ENCODE measurements around the gene TEC.
"Not testable (repeated sequence)": the region's sequence is repeated elsewhere in the genome, so short reads cannot be mapped to it uniquely, and the experiment has no call there.

The TEC gene

DNA sequence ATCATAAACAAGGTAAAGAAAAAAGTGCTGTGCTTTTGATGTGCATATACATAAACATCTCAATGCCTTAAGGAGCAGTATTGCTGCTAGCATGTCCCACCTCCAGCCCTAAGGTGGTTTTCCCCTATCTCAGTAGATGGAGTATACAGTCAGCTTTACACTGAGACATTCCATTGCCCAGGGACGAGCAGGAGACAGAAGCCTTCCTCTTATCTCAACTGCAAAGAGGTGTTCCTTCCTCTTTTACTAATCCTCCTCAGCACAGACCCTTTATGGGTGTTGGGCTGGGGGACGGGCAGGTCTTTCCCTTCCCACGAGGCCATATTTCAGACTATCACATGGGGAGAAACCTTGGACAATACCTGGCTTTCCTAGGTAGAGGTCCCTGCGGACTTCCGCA is 16.0 kb upstream of the TEC start:
- Mint-ChIP-seq H3K36me3 (peaks cover 20% of the 10 kb centered on the region), H3K9me3 (peaks cover 22% of the 10 kb centered on the region)
- H3K4me3 Mint-ChIP-seq, ATAC-seq, H3K27ac Mint-ChIP-seq, H3K4me1 Mint-ChIP-seq, H3K27me3 Mint-ChIP-seq: not testable (repeated sequence)

DNA sequence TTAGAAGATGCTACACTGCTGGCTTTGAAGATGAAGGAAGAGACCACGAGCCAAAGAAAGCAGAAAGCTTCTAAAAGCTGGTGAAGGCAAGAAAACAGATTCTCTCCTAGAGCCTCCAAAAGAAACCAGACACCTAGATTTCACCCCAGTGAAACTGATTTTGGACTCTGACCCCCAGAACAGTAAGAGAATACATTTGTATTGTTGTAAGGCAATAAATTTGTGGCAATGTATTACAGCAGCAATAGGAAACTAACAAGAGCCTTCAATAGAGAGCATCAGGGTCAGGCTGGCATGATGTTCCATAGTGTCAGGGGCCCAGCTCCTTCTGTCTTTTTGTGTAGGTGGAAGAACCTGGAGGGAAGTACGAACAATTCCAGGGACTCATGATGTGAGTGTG is 6.0 kb upstream of the TEC start:
- H3K27ac Mint-ChIP-seq = no peak overlapping the region
- peaks cover 2% of the 10 kb centered on the region for H3K9me3 Mint-ChIP-seq
- H3K4me1 Mint-ChIP-seq = peaks cover 6% of the 10 kb centered on the region
- H3K4me3 Mint-ChIP-seq = no peak overlapping the region
- H3K36me3 Mint-ChIP-seq = peaks cover 6% of the 10 kb centered on the region
- H3K27me3 Mint-ChIP-seq = no peaks in the 10 kb centered on the region
- no peak for ATAC-seq

DNA sequence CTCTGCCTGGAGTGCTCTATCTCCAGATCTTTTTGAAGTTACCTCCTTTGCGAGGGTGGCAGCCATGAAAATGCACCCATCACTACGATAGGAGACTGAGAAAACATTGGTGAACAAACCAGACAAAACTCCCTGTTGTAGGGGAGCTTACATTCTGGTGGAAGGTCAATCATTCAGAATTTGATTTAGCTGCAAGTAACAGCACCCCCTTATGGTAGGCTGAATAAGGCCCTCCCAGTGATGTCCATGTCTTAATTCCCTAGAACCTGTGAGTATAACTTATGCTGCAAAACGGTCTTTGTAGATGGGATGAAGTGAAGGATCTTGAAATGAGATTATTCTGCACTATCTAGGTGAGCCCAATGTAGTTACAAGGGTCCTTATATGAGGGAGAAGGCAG is 5.6 kb upstream of the TEC start:
- Mint-ChIP-seq H3K9me3 (no peaks in the 10 kb centered on the region), H3K4me3 (no peak overlapping the region), H3K27ac (no peak overlapping the region), H3K27me3 (no peaks in the 10 kb centered on the region), H3K4me1 (peaks cover 9% of the 10 kb centered on the region), H3K36me3 (peaks cover 6% of the 10 kb centered on the region)
- no peak for ATAC-seq

DNA sequence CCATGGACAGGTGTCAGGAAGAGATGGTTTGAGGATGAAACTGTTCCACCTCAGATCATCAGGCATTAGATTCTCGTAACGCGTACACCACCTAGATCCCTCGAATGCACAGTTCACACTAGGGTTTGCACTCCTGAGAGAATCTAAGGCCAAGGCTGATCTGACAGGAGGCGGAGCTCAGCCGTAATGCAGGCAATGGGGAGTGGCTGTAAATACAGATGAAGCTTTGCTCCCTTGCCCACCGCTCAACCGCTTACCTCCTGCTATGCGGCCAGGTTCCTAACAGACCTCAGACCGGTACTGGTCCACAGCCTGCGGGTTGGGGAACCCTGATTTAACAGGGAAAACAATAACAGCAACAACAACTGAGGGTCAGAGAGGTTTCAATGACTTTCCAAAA is 2.0 kb upstream of the TEC start:
- Mint-ChIP-seq H3K36me3 (no peaks in the 10 kb centered on the region), H3K4me1 (peaks cover 22% of the 10 kb centered on the region), H3K4me3 (no peak overlapping the region), H3K27me3 (no peaks in the 10 kb centered on the region), H3K9me3 (no peaks in the 10 kb centered on the region), H3K27ac (no peak overlapping the region)
- ATAC-seq = no peak

DNA sequence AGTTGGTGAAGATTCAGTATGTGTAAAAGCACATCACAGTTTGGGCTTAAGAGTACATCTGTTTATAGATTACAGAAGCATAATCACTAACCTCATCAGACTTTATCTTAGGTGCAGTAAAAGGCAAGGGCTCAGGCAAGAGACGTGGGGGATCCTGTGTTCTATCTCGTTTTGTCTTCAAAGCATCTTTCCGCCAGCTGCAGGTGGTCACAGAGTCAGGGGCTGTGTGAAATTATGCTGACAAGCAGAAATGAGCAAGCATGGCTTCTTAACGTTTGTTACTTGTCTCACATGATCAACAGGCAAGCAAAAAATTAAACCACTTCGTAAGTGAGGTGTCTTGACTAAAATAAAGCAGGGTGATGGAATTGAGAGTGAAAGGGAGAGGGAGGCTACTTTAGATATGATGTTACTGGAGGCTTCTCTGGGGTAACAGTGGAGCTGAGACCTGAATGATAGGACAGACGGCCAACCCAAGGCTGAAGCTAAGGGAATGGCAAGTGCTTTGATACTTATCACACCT is 1.4 kb upstream of the TEC start:
- Mint-ChIP-seq H3K27ac (peak overlapping the region; percentile 81), H3K9me3 (no peaks in the 10 kb centered on the region), H3K4me3 (no peak overlapping the region), H3K36me3 (no peaks in the 10 kb centered on the region), H3K4me1 (peaks cover 22% of the 10 kb centered on the region), H3K27me3 (no peaks in the 10 kb centered on the region)
- ATAC-seq = no peak

DNA sequence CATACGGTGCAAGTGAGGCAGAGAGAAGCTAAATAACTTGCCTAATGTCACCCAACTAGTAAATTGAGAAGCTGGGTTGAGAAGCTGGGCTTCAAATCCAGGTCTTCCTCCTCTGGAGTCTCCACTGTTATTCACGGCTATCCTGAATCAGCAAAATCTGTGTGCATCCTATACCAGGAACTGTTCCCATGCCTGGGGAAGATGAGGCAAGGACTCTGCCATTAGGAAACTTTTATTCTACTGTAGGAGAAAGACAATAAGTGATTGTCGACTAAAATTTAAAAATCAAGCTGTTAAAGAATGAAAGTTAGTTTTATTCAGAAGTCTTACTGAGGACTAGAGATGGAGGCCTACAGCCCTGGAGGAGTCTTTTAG is 872 bp upstream of the TEC start:
- Mint-ChIP-seq H3K27ac (peak overlapping the region; percentile 81), H3K4me3 (peak overlapping the region; percentile 91), H3K9me3 (no peaks in the 10 kb centered on the region), H3K36me3 (no peaks in the 10 kb centered on the region), H3K4me1 (peaks cover 22% of the 10 kb centered on the region), H3K27me3 (no peaks in the 10 kb centered on the region)
- no peak for ATAC-seq

DNA sequence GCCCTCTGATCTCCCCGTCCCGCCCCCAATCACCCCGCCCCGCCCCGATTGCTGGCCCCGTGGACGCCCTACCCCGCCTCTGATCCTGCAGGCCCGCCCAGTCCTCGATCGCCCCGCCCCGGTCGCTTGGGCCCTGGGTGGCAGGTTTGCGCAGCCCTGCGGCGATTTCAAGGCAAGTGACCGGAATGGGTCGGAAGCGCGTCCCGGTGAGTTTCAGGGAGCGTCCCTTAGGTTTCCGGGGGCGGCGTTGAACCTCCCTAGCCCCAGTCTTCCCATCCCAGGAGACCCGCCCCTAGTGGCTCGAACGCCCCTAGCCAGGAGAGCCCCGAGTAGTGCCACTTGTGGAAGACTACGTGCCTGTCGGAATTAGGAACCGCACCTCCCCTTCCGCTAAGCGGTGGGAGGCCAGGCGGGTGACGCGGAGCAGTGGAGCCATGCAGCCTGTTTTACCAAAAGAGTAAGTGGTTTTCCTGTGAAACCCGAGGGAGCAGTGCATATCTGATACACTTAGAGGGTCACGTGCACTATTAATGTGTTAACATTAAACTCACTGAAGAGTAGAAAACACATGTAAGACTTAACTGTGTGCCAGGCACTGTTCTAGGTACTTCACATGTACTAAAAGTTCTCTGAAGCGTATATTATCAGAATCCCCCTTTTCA is 354 bp upstream of the TEC start:
- H3K9me3 Mint-ChIP-seq = no peaks in the 10 kb centered on the region
- H3K27me3 Mint-ChIP-seq = no peaks in the 10 kb centered on the region
- H3K4me3 Mint-ChIP-seq = peak overlapping the region; percentile 91
- ATAC-seq = peak; percentile 96
- no peaks in the 10 kb centered on the region for H3K36me3 Mint-ChIP-seq
- H3K27ac Mint-ChIP-seq = peak overlapping the region; percentile 81
- peaks cover 24% of the 10 kb centered on the region for H3K4me1 Mint-ChIP-seq

DNA sequence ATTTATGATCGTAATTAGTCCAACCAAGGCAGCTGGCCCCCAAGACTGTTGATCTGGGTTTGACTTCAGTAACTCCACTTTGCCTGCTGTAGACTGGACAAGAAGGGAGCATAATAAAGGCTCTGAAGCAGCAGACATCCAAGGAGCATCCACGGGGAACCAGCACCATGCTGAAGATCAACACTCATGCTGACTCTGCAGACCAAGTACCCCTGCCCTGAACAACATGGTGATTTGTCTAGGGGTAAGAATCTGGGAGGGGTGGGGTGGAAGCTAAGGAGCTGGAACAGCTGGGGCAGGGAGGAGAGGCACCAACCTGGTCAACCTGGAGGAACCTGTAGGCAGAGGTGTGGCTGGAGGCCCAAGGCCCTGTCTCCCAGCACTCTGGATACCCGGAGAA is 2.1 kb downstream of the TEC start:
- Mint-ChIP-seq H3K27me3 (no peaks in the 10 kb centered on the region), H3K36me3 (peaks cover 12% of the 10 kb centered on the region), H3K4me3 (peak overlapping the region; percentile 31), H3K4me1 (peaks cover 45% of the 10 kb centered on the region), H3K27ac (no peak overlapping the region), H3K9me3 (no peaks in the 10 kb centered on the region)
- ATAC-seq = no peak

DNA sequence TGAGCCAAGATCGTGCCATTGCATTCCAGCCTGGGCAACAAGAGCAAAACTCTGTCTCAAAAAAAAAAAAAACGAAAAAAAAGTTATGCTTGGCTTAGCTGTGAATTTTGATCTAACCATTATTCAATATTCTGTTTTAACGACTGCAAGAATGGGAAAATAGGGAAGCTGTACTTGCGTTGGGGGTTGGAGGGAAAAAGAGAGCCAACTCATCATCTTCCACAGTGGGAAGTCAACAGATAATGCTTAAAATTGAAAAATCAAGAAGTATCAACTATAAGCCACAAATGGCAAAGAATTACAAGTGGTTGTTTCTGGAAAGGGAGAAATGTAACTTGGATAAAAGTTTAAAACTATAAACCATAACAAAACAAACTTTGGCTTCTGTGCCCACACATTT is 2.9 kb downstream of the TEC start:
- H3K4me3 Mint-ChIP-seq = no peak overlapping the region
- no peaks in the 10 kb centered on the region for H3K9me3 Mint-ChIP-seq
- no peaks in the 10 kb centered on the region for H3K27me3 Mint-ChIP-seq
- peaks cover 14% of the 10 kb centered on the region for H3K36me3 Mint-ChIP-seq
- ATAC-seq = no peak
- peaks cover 51% of the 10 kb centered on the region for H3K4me1 Mint-ChIP-seq
- H3K27ac Mint-ChIP-seq = no peak overlapping the region

DNA sequence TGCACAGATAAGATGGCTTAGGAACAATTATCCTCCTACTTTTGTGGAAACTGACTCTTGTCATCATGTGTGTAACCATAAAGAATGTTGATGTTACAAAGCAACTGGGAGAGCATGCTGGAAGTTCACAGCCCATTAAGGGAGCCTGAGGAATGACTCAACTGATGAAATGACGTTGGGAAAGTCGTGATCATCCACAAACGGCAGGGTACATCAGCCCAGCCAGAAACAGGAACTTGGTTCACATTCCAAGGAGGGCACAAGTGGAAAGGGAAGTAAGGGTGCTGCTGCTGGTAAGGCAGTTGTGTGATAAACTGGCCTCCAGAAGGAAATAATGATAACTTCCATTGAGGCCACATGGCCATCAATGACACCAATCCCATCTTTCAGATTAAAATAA is 6.7 kb downstream of the TEC start:
- Mint-ChIP-seq H3K27ac (no peak overlapping the region), H3K4me1 (peaks cover 62% of the 10 kb centered on the region), H3K9me3 (no peaks in the 10 kb centered on the region), H3K4me3 (no peak overlapping the region), H3K27me3 (no peaks in the 10 kb centered on the region), H3K36me3 (peaks cover 22% of the 10 kb centered on the region)
- no peak for ATAC-seq

DNA sequence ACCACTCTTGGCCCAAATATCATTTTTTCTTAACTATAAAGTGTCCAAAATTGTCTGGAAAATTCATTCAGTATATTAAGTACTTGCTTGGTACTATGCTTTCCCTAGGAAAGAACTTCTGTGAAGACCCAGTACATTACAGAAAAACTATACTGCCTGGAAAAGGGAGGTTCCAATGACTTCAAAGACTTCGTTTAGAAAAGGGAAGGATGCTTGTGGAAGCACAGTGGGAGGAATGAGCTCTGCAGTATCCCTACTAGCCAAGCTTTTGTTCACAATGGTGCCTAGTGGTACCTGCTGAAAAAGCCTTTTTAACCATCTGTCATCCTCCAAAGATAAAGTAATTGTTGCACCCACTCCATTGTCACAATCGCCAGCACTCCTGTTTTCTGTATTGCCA is 7.2 kb downstream of the TEC start:
- Mint-ChIP-seq H3K27ac (no peak overlapping the region), H3K4me3 (no peak overlapping the region), H3K36me3 (peaks cover 22% of the 10 kb centered on the region), H3K9me3 (no peaks in the 10 kb centered on the region), H3K27me3 (no peaks in the 10 kb centered on the region), H3K4me1 (peaks cover 58% of the 10 kb centered on the region)
- ATAC-seq = no peak

DNA sequence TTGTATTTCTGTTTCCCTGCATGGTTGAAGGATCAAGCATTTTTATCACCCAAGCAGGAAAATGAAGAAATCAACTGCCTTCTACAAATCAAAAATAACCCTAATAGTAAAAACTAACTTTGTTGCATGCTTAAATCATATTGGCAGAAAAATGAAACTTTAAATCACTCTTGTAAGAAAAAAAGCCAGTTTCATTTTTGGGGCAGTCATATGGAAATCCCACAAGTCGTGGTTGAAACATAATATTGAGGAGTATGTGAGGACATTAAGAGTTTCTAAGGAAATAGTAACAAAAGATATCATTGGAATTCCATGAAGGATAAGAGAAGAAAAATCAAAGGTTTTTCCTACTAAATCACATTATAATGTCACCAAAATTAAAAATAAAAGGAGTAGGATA is 8.4 kb downstream of the TEC start:
- no peaks in the 10 kb centered on the region for H3K27me3 Mint-ChIP-seq
- H3K36me3 Mint-ChIP-seq = peaks cover 22% of the 10 kb centered on the region
- no peak overlapping the region for H3K4me3 Mint-ChIP-seq

DNA sequence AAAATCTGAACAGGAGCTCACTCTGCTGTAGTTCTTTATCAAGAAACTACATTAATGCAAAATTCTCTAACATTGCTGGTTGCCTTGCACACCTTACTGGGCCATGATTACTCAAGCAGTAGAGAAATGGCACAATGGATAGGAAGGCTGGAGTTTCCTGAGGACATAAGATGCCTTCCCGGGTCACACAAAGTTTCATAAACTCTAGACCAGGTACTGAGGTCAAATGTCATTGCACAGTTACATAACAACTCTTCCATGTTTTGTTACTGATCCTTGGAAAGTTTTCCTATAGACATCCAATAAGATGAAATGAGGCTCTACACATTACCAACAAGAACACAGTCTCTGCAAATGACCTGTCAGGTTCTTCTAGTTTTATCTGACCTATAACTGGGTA is 9.9 kb downstream of the TEC start:
- ATAC-seq = no peak
- no peaks in the 10 kb centered on the region for H3K27me3 Mint-ChIP-seq
- peaks cover 22% of the 10 kb centered on the region for H3K36me3 Mint-ChIP-seq
- H3K27ac Mint-ChIP-seq = peak overlapping the region; percentile 30
- H3K4me3 Mint-ChIP-seq = no peak overlapping the region
- H3K4me1 Mint-ChIP-seq = peaks cover 60% of the 10 kb centered on the region
- no peaks in the 10 kb centered on the region for H3K9me3 Mint-ChIP-seq

More for the DNA sequence above, 8.4 kb downstream of the TEC start:
- Mint-ChIP-seq H3K27ac (no peak overlapping the region), H3K4me1 (peaks cover 59% of the 10 kb centered on the region), H3K9me3 (no peaks in the 10 kb centered on the region)
- ATAC-seq = no peak

DNA sequence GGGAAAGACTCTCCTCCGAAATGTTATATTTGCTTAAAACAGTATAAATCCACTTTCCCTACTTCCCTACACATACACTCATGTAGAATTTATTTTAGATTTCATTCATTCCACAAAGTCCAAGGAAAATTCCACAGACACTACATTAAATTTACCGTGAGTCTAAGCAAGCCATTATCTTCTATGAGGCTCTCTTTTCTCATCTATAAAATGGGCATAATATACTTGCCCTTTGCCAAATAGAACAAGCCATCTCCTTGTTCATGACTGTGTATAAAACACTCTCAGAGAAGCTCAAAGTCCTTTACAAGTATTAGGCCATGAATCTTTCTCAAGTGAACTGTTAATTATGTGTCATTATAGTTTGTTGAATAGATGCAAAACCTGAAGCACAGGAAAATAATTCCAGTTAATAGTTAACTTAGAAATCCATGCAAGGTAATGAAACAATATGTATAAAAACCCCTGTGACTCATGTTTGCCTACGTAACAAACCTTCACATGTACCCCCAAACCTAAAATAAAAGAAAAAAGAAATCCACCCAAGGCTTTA is 10.7 kb downstream of the TEC start:
- Mint-ChIP-seq H3K9me3 (no peaks in the 10 kb centered on the region), H3K4me1 (peaks cover 54% of the 10 kb centered on the region), H3K27me3 (no peaks in the 10 kb centered on the region), H3K36me3 (peaks cover 22% of the 10 kb centered on the region), H3K4me3 (no peak overlapping the region), H3K27ac (peak overlapping the region; percentile 30)
- no peak for ATAC-seq

DNA sequence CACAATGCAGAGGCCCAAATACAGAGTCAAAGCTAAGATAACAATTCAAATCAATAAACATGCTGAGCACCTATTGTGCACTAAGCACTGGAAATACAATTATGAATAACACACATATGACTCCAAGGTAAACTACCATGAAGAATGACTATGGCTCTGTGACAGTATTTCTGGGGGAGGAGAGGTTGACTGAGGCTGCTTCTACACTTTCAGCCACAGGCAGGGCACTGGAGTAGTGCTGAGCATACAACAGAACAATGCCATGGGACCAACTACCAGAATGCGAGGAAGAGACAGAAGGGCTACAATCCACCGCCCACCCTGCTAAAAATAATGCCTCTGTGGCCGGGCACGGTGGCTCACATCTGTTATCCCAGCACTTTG is 13.7 kb downstream of the TEC start:
- H3K9me3 Mint-ChIP-seq = no peaks in the 10 kb centered on the region
- no peak for ATAC-seq
- H3K4me1 Mint-ChIP-seq = peaks cover 37% of the 10 kb centered on the region
- H3K36me3 Mint-ChIP-seq = peaks cover 14% of the 10 kb centered on the region
- no peak overlapping the region for H3K4me3 Mint-ChIP-seq
- H3K27ac Mint-ChIP-seq = no peak overlapping the region
- no peaks in the 10 kb centered on the region for H3K27me3 Mint-ChIP-seq

All from stimulated activated memory B cell treated with anti-CD40 and anti-IgM and Interleukin-4, amounts not matched to agents 10 μg/mL and 1 μg/mL and 100 μg/mL, for 72 hours (primary cell).